ENCODE results near the gene GPS1. TPM values are rescaled to one million over a fixed set of nuclear protein-coding genes. Genes with fewer than 3 reads are reported as not detected.

GPS1 gene
- total and polyA plus RNA-seq, 4 donors, result 53.9 to 66.3 (median 58.8) TPM

GRCh38 chr17:82097919-82098168, 46.1 kb downstream of the GPS1 start:
- Histone ChIP-seq H3K9ac (ENCODE audit: low read depth in 1 of 2, low read length in 2 of 2) (peak overlapping the region in 1 of 2 donors; percentile 80), H3K27ac (ENCODE audit: low read depth in 1 of 2, low read length in 2 of 2) (peak overlapping the region; percentile 78 to 93), H3K4me3 (ENCODE audit: low read depth in 1 of 3, low read length in 3 of 3) (peak overlapping the region; percentile 32 to 92 (median 69)), H3K9me3 (ENCODE audit: control insufficient read depth in 4 of 4, low read length in 3 of 4) (no peaks in the 10 kb centered on the region), H3K27me3 (ENCODE audit: control insufficient read depth in 4 of 4, insufficient read depth in 4 of 4, low read length in 3 of 4) (no peaks in the 10 kb centered on the region), H3K4me1 (ENCODE audit: control insufficient read depth in 4 of 4, insufficient read depth in 4 of 4, low read length in 3 of 4) (peaks cover 30 to 79% (median 55%) of the 10 kb centered on the region in 4 donors), H3K36me3 (ENCODE audit: control insufficient read depth in 4 of 4, insufficient read depth in 3 of 4, low read depth in 1 of 4, low read length in 3 of 4) (peaks cover 5 to 8% (median 7%) of the 10 kb centered on the region in 4 donors)
- DNase-seq (ENCODE audit: low spot score), result no peak
- TF ChIP-seq MAX (IDR thresholded peaks at IDR 0.05) (no peak), EGR1 (IDR thresholded peaks at IDR 0.05; ENCODE audit: low read depth in 2 of 2) (no peak), JUND (IDR thresholded peaks at IDR 0.05) (no peak), NR2F2 (IDR thresholded peaks at IDR 0.05) (no peak), CTCF (IDR thresholded peaks at IDR 0.05; ENCODE audit: low read depth, low read length, missing input control) (no peak), TAF1 (conservative IDR thresholded peaks at IDR 0.05) (no peak), YY1 (IDR thresholded peaks at IDR 0.05) (no peak), ZBTB33 (IDR thresholded peaks at IDR 0.05) (no peak), SP1 (IDR thresholded peaks at IDR 0.05) (no peak), FOXA1 (IDR thresholded peaks at IDR 0.05) (no peak)
- under 1% methylated on average over 36 of the region's 36 CpGs for whole genome bisulfite sequencing

GRCh38 chr17:82098169-82098938, 46.7 kb downstream of the GPS1 start, which contains the start of gene FASN:
Gene FASN (minus strand): TSS chr17:82098236. CDS start chr17:82096445, 1,791 bp downstream.
- peaks cover 2 to 4% (median 3%) of the 10 kb centered on the region in 4 donors for H3K36me3 ChIP-seq (ENCODE audit: control insufficient read depth in 4 of 4, insufficient read depth in 3 of 4, low read depth in 1 of 4, low read length in 3 of 4)
- peak within 1 kb of the TSS; percentile 96 to 98 for H3K27ac ChIP-seq (ENCODE audit: low read depth in 1 of 2, low read length in 2 of 2)
- H3K9me3 ChIP-seq (ENCODE audit: control insufficient read depth in 4 of 4, low read length in 3 of 4), result no peaks in the 10 kb centered on the region
- H3K27me3 ChIP-seq (ENCODE audit: control insufficient read depth in 4 of 4, insufficient read depth in 4 of 4, low read length in 3 of 4), result no peaks in the 10 kb centered on the region
- H3K9ac ChIP-seq (ENCODE audit: low read depth in 1 of 2, low read length in 2 of 2), result peak within 1 kb of the TSS; percentile 76 to 80
- under 1% methylated on average over 124 of the region's 124 CpGs for WGBS
- peak; percentile 96 for DNase-seq (ENCODE audit: low spot score)
- H3K4me3 ChIP-seq (ENCODE audit: low read depth in 1 of 3, low read length in 3 of 3), result peak within 1 kb of the TSS; percentile 53 to 92 (median 69)
- H3K4me1 ChIP-seq (ENCODE audit: control insufficient read depth in 4 of 4, insufficient read depth in 4 of 4, low read length in 3 of 4), result peaks cover 30 to 79% (median 54%) of the 10 kb centered on the region in 4 donors
- peak; percentile 21 for TF ChIP-seq REST (IDR thresholded peaks at IDR 0.05)
- no peak for TF ChIP-seq ZBTB33 (IDR thresholded peaks at IDR 0.05)
- no peak for TF ChIP-seq EGR1 (IDR thresholded peaks at IDR 0.05; ENCODE audit: low read depth in 2 of 2)
- TF ChIP-seq FOXA2 (IDR thresholded peaks at IDR 0.05), result no peak
- TF ChIP-seq JUND (IDR thresholded peaks at IDR 0.05), result no peak
- TF ChIP-seq RAD21 (IDR thresholded peaks at IDR 0.05), result peak in 1 of 2 donors; percentile 37
- TF ChIP-seq SP1 (IDR thresholded peaks at IDR 0.05), result peak; percentile 4
- no peak for TF ChIP-seq HNF4A (conservative IDR thresholded peaks at IDR 0.05)
- peak; percentile 31 for TF ChIP-seq CTCF (IDR thresholded peaks at IDR 0.05; ENCODE audit: low read depth, low read length, missing input control)
- TF ChIP-seq MAX (IDR thresholded peaks at IDR 0.05), result no peak
- no peak for TF ChIP-seq NR2F2 (IDR thresholded peaks at IDR 0.05)
- TF ChIP-seq YY1 (IDR thresholded peaks at IDR 0.05), result peak; percentile 95
- no peak for TF ChIP-seq ATF3 (IDR thresholded peaks at IDR 0.05)
- TF ChIP-seq FOXA1 (IDR thresholded peaks at IDR 0.05), result no peak
- peak in 1 of 2 donors; percentile 8 for TF ChIP-seq RXRA (IDR thresholded peaks at IDR 0.05)
- no peak for TF ChIP-seq TAF1 (conservative IDR thresholded peaks at IDR 0.05)
- TF ChIP-seq HNF4G (IDR thresholded peaks at IDR 0.05), result no peak

Data from liver (tissue), 9 donors.